Left lobe of liver (tissue), 2 donors: ENCODE results near the gene NUAK1. TPM values are rescaled to one million over a fixed set of nuclear protein-coding genes. Genes with fewer than 3 reads are reported as not detected.

Source experiments
- ATAC-seq: fragments of 200-7000 bp; cut with Tn5 transposase; one replicate; pipeline ENCODE4 v1.9.1; 2020; ENCODE audit warnings: mild to moderate bottlenecking, moderate library complexity
- DNase-seq: peaks from one replicate; pipeline ENCODE4 v3.0.0-alpha.2; 2020; ENCODE audit warnings: low spot score
- total RNA-seq: library from RNA; stranded (reverse); gene quantifications from one replicate; pipeline ENCODE4 v1.2.1, GENCODE V29; 2021
- donor health status: DM: no; HTN: no; CAD: no; lungs with moderate emphysema.
- donor health status: DM: no; HTN: yes; CAD: no.

Gene NUAK1
- total RNA-seq, 1 donor from 2014 or later, result 3.4 TPM

- DNase-seq (no peak), ATAC-seq (no peak)
These were observed 123.1 kb downstream of the NUAK1 start for GRCh38 chr12:106015646-106016045.

GRCh38 chr12:106013941-106014340 is 124.8 kb downstream of the NUAK1 start:
- ATAC-seq (no peak), DNase-seq (no peak)

Other genes starting within 250 kb of the NUAK1 start
- 22.6 TPM for gene CKAP4, start 109.1 kb upstream of the NUAK1 start, total RNA-seq
- 8.9 TPM for gene TCP11L2, start 163.8 kb upstream of the NUAK1 start, total RNA-seq
- 7.9 TPM for gene POLR3B, start 218.8 kb upstream of the NUAK1 start, total RNA-seq